MM.1S (cell line): ENCODE data around the gene ARVCF.

Source experiments
- EZH2 ChIP-seq: fragments of 300-600 bp; sonication (generic); optimal IDR thresholded peaks from 2 replicates; pipeline ENCODE3; 2017; ENCODE audit warnings: low read depth, mild to moderate bottlenecking, antibody characterized with exemption, low read length, mixed read lengths
- EZH2phosphoT487 ChIP-seq: fragments of 300-600 bp; sonication (generic); IDR thresholded peaks from 2 replicates; pipeline ENCODE4 v1.6.1; 2018; ENCODE audit warnings: antibody characterized with exemption, low read length
- TF ChIP-seq, protein P1 (sequence below): fragments of 300-600 bp; sonication (generic); IDR thresholded peaks from 2 replicates; pipeline ENCODE4 v1.5.1; 2016; ENCODE audit warnings: antibody characterized with exemption, low read length, mixed read lengths

DNA sequence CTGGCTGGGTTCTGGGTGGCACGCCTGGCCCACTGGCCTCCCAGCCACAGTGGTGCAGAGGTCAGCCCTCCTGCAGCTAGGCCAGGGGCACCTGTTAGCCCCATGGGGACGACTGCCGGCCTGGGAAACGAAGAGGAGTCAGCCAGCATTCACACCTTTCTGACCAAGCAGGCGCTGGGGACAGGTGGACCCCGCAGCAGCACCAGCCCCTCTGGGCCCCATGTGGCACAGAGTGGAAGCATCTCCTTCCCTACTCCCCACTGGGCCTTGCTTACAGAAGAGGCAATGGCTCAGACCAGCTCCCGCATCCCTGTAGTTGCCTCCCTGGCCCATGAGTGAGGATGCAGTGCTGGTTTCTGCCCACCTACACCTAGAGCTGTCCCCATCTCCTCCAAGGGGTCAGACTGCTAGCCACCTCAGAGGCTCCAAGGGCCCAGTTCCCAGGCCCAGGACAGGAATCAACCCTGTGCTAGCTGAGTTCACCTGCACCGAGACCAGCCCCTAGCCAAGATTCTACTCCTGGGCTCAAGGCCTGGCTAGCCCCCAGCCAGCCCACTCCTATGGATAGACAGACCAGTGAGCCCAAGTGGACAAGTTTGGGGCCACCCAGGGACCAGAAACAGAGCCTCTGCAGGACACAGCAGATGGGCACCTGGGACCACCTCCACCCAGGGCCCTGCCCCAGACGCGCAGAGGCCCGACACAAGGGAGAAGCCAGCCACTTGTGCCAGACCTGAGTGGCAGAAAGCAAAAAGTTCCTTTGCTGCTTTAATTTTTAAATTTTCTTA lies 47.3 kb downstream of the ARVCF start:
- TF ChIP-seq, protein P1, sequence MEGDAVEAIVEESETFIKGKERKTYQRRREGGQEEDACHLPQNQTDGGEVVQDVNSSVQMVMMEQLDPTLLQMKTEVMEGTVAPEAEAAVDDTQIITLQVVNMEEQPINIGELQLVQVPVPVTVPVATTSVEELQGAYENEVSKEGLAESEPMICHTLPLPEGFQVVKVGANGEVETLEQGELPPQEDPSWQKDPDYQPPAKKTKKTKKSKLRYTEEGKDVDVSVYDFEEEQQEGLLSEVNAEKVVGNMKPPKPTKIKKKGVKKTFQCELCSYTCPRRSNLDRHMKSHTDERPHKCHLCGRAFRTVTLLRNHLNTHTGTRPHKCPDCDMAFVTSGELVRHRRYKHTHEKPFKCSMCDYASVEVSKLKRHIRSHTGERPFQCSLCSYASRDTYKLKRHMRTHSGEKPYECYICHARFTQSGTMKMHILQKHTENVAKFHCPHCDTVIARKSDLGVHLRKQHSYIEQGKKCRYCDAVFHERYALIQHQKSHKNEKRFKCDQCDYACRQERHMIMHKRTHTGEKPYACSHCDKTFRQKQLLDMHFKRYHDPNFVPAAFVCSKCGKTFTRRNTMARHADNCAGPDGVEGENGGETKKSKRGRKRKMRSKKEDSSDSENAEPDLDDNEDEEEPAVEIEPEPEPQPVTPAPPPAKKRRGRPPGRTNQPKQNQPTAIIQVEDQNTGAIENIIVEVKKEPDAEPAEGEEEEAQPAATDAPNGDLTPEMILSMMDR, result no peak
- TF ChIP-seq EZH2 (no peak), EZH2phosphoT487 (no peak)
